IPS DF 4.7 (cell line): ENCODE data around the gene TCEA3.
"Not testable (repeated sequence)": the region's sequence is repeated elsewhere in the genome, so short reads cannot be mapped to it uniquely, and the experiment has no call there.

ENCODE experiments used
- DNase-seq: peaks from one replicate; pipeline ENCODE4 v3.0.0-alpha.2; 2013; ENCODE audit warnings: low spot score; ENCODE audit errors: extremely low read depth

TCEA3 gene

GRCh38 chr1:23394181-23394580 is 30.4 kb downstream of the TCEA3 start:
- DNase-seq, result no peak

- no peak for DNase-seq
These were observed 30.8 kb downstream of the TCEA3 start for GRCh38 chr1:23393706-23394105.

GRCh38 chr1:23392125-23392855 is 32.3 kb downstream of the TCEA3 start:
- no peak for DNase-seq

- DNase-seq, result no peak
These were observed 34.7 kb downstream of the TCEA3 start for GRCh38 chr1:23389837-23390321.

GRCh38 chr1:23387494-23387893 is 37.1 kb downstream of the TCEA3 start:
- no peak for DNase-seq

- no peak for DNase-seq
These were observed 39.4 kb downstream of the TCEA3 start for GRCh38 chr1:23385119-23385621.

- no peak for DNase-seq
These were observed 40.1 kb downstream of the TCEA3 start for GRCh38 chr1:23384312-23385058.

- DNase-seq, result no peak
These were observed 40.8 kb downstream of the TCEA3 start for GRCh38 chr1:23383577-23384311.

- DNase-seq, result no peak
These were observed 43.2 kb downstream of the TCEA3 start for GRCh38 chr1:23381233-23381885.

GRCh38 chr1:23380719-23381118 is 43.8 kb downstream of the TCEA3 start:
- DNase-seq, result no peak

GRCh38 chr1:23380236-23380635 is 44.3 kb downstream of the TCEA3 start:
- not testable (repeated sequence) for DNase-seq

- no peak for DNase-seq
These were observed 47.4 kb downstream of the TCEA3 start for GRCh38 chr1:23376890-23377811.

- not testable (repeated sequence) for DNase-seq
These were observed 50.3 kb downstream of the TCEA3 start for GRCh38 chr1:23374079-23374735.

- no peak for DNase-seq
These were observed 52.3 kb downstream of the TCEA3 start for GRCh38 chr1:23371987-23372880.

- no peak for DNase-seq
These were observed 53.6 kb downstream of the TCEA3 start for GRCh38 chr1:23370709-23371584.

- no peak for DNase-seq
These were observed 54.2 kb downstream of the TCEA3 start for GRCh38 chr1:23370330-23370708.

- no peak for DNase-seq
These were observed 55.1 kb downstream of the TCEA3 start, which contains the start of gene ZNF436 for GRCh38 chr1:23369335-23370013. Gene ZNF436, minus strand, starts transcription at chr1:23369836. Its CDS starts 1,831 bp downstream, at chr1:23368005.
